GM23248 (cell line): ENCODE data around the gene PARP16.

Experiments
- EZH2 ChIP-seq: fragments of 200-600 bp; sonication (generic); IDR thresholded peaks from 2 replicates; pipeline ENCODE4 v1.6.1; 2018; ENCODE audit warnings: antibody characterized with exemption, mild to moderate bottlenecking; ENCODE audit not compliant: insufficient read depth, poor library complexity, severe bottlenecking
- EZH2phosphoT487 ChIP-seq: fragments of 200-600 bp; sonication (generic); IDR thresholded peaks from 2 replicates; pipeline ENCODE4 v1.6.1; 2018; ENCODE audit warnings: antibody characterized with exemption, moderate library complexity, mild to moderate bottlenecking, low read depth; ENCODE audit not compliant: insufficient read depth

DNA sequence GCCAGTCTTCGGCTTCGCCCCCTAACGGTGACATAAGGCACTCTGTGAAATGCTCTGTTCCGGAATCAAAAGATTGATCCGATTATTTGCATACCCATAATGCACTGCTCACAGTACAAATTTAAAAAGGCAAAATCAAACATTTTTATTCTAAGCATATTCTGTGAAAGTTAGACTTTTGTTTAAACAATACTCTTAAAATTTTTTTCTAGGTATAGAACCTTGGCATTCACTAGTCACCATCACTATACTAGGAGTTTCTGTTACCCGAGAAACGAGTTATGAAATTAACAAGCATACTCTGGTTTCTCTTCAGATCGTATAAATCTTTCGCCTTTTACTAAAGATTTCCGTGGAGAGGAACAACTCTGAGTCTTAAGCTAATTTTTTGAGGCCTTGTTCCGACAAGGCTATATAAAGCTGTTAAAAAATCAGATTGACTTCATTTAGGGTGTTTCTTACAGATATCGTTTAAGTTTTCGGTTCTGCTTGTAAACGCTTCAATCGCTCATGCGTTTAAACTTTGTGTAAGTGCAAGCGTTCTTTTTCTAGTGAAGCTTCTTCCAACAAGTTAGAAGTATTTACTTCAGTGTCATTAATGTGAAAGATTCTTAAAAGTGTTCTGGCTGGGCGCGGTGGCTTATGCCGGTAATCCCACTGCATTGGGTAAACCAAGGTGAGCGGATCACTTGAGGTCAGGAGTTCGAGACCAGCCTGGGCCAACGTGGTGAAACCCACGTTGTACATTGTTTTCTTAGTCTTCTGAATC is 17.9 kb upstream of the PARP16 start, which contains the start of gene RNU5B-1:
- no peak for TF ChIP-seq EZH2
- no peak for TF ChIP-seq EZH2phosphoT487
